Fibroblast of lung (primary cell): Measurements from ENCODE around the gene C3orf18. TPM values are rescaled to one million over a fixed set of nuclear protein-coding genes. Genes with fewer than 3 reads are reported as not detected.
A peak's percentile ranks its signal among the peaks of the same experiment; 100 is the strongest.

Experiments
- DNase-seq, 2 donors: peaks; one replicate each; pipeline versions ENCODE4 v3.0.0 to v3.0.0-alpha.2; 2010; ENCODE audit warnings: low read depth in 2 of 2
- H2AFZ ChIP-seq: 2 replicates; pipeline ENCODE4 v1.5.1; 2012; ENCODE audit warnings: low read length, control low read depth, inconsistent platforms
- H3K27ac ChIP-seq: 2 replicates; pipeline ENCODE4 v1.5.1; 2011; ENCODE audit warnings: low read length, control low read depth; ENCODE audit not compliant: insufficient read depth
- H3K27me3 ChIP-seq: 2 replicates; pipeline ENCODE4 v1.5.1; 2011; ENCODE audit warnings: mild to moderate bottlenecking, low read length; ENCODE audit not compliant: control insufficient read depth, insufficient read depth
- H3K36me3 ChIP-seq: 2 replicates; pipeline ENCODE4 v1.5.1; 2011; ENCODE audit warnings: low read length; ENCODE audit not compliant: control insufficient read depth, insufficient read depth
- H3K4me1 ChIP-seq: 2 replicates; pipeline ENCODE4 v1.5.1; 2011; ENCODE audit warnings: low read length; ENCODE audit not compliant: control insufficient read depth, insufficient read depth; ENCODE audit errors: extremely low read depth
- H3K4me2 ChIP-seq: 2 replicates; pipeline ENCODE4 v1.5.1; 2011; ENCODE audit warnings: low read length, control low read depth; ENCODE audit not compliant: insufficient read depth; ENCODE audit errors: extremely low read depth
- H3K4me3 ChIP-seq, 4 experiments: fragments of 200-600 bp in 1 of 4; sonication (generic) in 1 of 4; replicated peaks in 1 of 4; 2 replicates each; pipeline ENCODE4 v1.5.1; 2011 to 2016; ENCODE audit warnings: low read length in 4 of 4, low read depth in 3 of 4, mild to moderate bottlenecking in 3 of 4, control low read depth in 2 of 4, inconsistent platforms in 1 of 4, mixed read lengths in 1 of 4; ENCODE audit not compliant: insufficient read depth in 1 of 4; ENCODE audit errors: control extremely low read depth in 1 of 4
- H3K79me2 ChIP-seq: 2 replicates; pipeline ENCODE4 v1.5.1; 2012; ENCODE audit warnings: mild to moderate bottlenecking, low read length, inconsistent platforms; ENCODE audit not compliant: control insufficient read depth, insufficient read depth
- H3K9ac ChIP-seq: 2 replicates; pipeline ENCODE4 v1.5.1; 2011; ENCODE audit warnings: mild to moderate bottlenecking, low read length, control low read depth; ENCODE audit not compliant: insufficient read depth
- H3K9me3 ChIP-seq: 2 replicates; pipeline ENCODE4 v1.5.1; 2012; ENCODE audit warnings: low read depth, low read length; ENCODE audit not compliant: control insufficient read depth, insufficient read depth
- H4K20me1 ChIP-seq: 2 replicates; pipeline ENCODE4 v1.5.1; 2011; ENCODE audit warnings: low read length; ENCODE audit not compliant: control insufficient read depth, insufficient read depth; ENCODE audit errors: extremely low read depth
- CTCF ChIP-seq, 2 donors: IDR thresholded peaks in 1 of 2; conservative IDR thresholded peaks in 1 of 2; 1 replicate in 1 of 2; 2 replicates in 1 of 2; pipeline ENCODE4 v1.5.1; 2011 to 2012; ENCODE audit warnings: low read length in 2 of 2, control low read depth in 1 of 2, inconsistent platforms in 1 of 2, low read depth in 1 of 2, mild to moderate bottlenecking in 1 of 2
- EZH2 ChIP-seq: IDR thresholded peaks from 2 replicates; pipeline ENCODE4 v1.5.1; 2012; ENCODE audit warnings: low read length, control low read depth, mild to moderate bottlenecking; ENCODE audit errors: missing control alignments
- polyA plus RNA-seq, 2 donors: library from polyadenylated mRNA; depleted of rRNA in 1 of 2; stranded (reverse) in 1 of 2; unstranded in 1 of 2; fragments of >200 nt; gene quantifications; 2 replicates each; pipeline ENCODE4 v1.2.1, GENCODE V29; 2011 to 2012; ENCODE audit warnings: missing spikeins in 1 of 2
- total RNA-seq: library from RNA; depleted of rRNA; stranded (reverse); fragments of >200 nt; gene quantifications from 2 replicates; pipeline ENCODE4 v1.2.1, GENCODE V29; 2014

The C3orf18 gene
- total and polyA plus RNA-seq, 2 donors (not counting 1 experiment from before 2014, with no cell fraction given) = 8.7 to 25.8 TPM

GRCh38 chr3:50573566-50574443 is 6.3 kb upstream of the C3orf18 start:
- TF ChIP-seq EZH2 = no peak
- TF ChIP-seq CTCF (conservative IDR thresholded peaks at IDR 0.05 in 1 of 2, IDR thresholded peaks at IDR 0.05 in 1 of 2; ENCODE audit: low read depth in 1 of 2, low read length in 2 of 2) = no peak
- no peak for DNase-seq
- H2AFZ ChIP-seq = no peak overlapping the region
- peaks cover 9% of the 10 kb centered on the region for H3K36me3 ChIP-seq
- H3K27me3 ChIP-seq = no peaks in the 10 kb centered on the region
- H3K4me1 ChIP-seq = no peaks in the 10 kb centered on the region
- no peak overlapping the region for H3K4me2 ChIP-seq
- H3K79me2 ChIP-seq = peaks cover 7% of the 10 kb centered on the region
- H4K20me1 ChIP-seq = no peaks in the 10 kb centered on the region
- H3K4me3 ChIP-seq = no peak overlapping the region
- H3K9ac ChIP-seq = no peak overlapping the region
- no peak overlapping the region for H3K27ac ChIP-seq
- no peaks in the 10 kb centered on the region for H3K9me3 ChIP-seq

DNA sequence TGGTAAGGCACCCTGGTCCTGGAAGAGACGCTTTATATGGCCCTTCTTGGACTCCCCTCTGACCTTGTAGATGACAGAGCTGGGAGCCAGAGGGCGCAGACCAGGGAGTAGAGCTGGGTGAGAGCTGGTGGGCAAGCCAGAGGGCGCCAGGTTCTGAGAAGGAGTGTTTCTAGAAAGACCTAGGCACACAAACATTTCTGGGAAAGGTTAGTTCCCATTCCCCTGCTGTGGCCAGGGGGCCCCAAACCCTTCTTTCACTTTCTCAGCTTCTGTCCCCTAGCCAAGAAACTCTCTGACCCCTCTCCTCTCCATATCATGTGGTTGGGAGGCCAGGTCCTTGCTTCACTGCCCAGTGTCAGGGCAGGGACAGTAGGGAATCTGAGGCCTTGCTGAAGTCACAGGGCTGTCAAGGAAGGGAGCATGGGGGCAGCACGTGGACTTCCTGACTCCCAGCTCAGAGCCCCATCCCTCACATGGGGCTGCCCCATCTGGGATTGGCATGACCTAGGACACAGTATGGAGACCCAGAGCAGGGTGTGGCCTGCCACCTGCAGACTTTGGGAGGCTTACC is 5.3 kb upstream of the C3orf18 start:
- no peak overlapping the region for H3K4me2 ChIP-seq
- no peak overlapping the region for H3K4me3 ChIP-seq
- no peak for TF ChIP-seq CTCF (conservative IDR thresholded peaks at IDR 0.05 in 1 of 2, IDR thresholded peaks at IDR 0.05 in 1 of 2; ENCODE audit: low read depth in 1 of 2, low read length in 2 of 2)
- H3K9me3 ChIP-seq = no peaks in the 10 kb centered on the region
- H3K27ac ChIP-seq = no peak overlapping the region
- no peaks in the 10 kb centered on the region for H4K20me1 ChIP-seq
- no peak for DNase-seq
- H3K9ac ChIP-seq = no peak overlapping the region
- H2AFZ ChIP-seq = no peak overlapping the region
- H3K4me1 ChIP-seq = peaks cover 3% of the 10 kb centered on the region
- H3K27me3 ChIP-seq = no peaks in the 10 kb centered on the region
- peaks cover 7% of the 10 kb centered on the region for H3K79me2 ChIP-seq
- H3K36me3 ChIP-seq = peaks cover 9% of the 10 kb centered on the region

DNA sequence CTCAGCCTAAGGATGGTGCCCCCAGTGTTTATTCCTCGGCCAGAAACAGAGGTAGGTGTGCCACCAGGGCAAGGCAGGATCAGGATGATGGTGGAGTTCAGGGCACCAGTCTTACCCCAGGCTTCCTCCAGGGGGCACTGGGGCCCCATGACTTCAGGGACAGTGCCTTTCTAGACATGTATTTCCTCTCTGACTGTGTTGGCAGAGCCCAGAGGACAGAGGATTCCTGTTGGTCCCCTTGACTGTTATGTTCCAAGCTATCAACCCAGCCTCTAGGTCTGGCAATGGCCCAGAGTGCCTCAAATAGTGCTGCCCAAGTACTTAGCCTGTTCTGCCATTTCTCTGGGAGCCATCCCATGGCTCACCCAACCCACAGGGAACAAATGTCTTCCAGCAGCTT is 4.6 kb upstream of the C3orf18 start:
- Histone ChIP-seq H3K4me2 (no peak overlapping the region), H3K36me3 (peaks cover 9% of the 10 kb centered on the region), H3K27ac (no peak overlapping the region), H3K4me3 (no peak overlapping the region), H2AFZ (no peak overlapping the region), H3K9me3 (no peaks in the 10 kb centered on the region), H3K27me3 (no peaks in the 10 kb centered on the region), H4K20me1 (no peaks in the 10 kb centered on the region), H3K79me2 (peaks cover 7% of the 10 kb centered on the region), H3K9ac (no peak overlapping the region), H3K4me1 (peaks cover 5% of the 10 kb centered on the region)
- TF ChIP-seq EZH2 (no peak), CTCF (conservative IDR thresholded peaks at IDR 0.05 in 1 of 2, IDR thresholded peaks at IDR 0.05 in 1 of 2; ENCODE audit: low read depth in 1 of 2, low read length in 2 of 2) (peak; percentile 92 to 96)
- peak; percentile 35 to 67 for DNase-seq
